Activated CD4-positive, alpha-beta T cell treated with anti-CD3 and anti-CD28 coated beads for 48 hours (primary cell): ENCODE data around the gene EPX.
"Not testable (repeated sequence)": the region's sequence is repeated elsewhere in the genome, so short reads cannot be mapped to it uniquely, and the experiment has no call there.

ENCODE experiments used
- DNase-seq: peaks from one replicate; pipeline ENCODE4 v3.0.0-alpha.2; 2020

EPX gene

GRCh38 chr17:58192612-58193011, at the start of gene EPX:
EPX (plus strand) TSS chr17:58192726; CDS start chr17:58192847, 121 bp downstream.
- DNase-seq = no peak

- not testable (repeated sequence) for DNase-seq
These were observed 49.2 kb upstream of the EPX start for GRCh38 chr17:58143335-58143734.

- no peak for DNase-seq
These were observed 47.7 kb upstream of the EPX start for GRCh38 chr17:58144801-58145200.

- no peak for DNase-seq
These were observed 44.5 kb upstream of the EPX start, which contains the start of gene OR4D1 for GRCh38 chr17:58147930-58148434. OR4D1 (plus strand) TSS chr17:58148384; CDS start chr17:58155154, 6,770 bp downstream.

GRCh38 chr17:58148609-58149008, 43.9 kb upstream of the EPX start:
- DNase-seq = no peak

- DNase-seq = no peak
These were observed 42.1 kb upstream of the EPX start for GRCh38 chr17:58150394-58150793.

GRCh38 chr17:58153046-58153445, 39.5 kb upstream of the EPX start:
- DNase-seq = peak; percentile 38

- no peak for DNase-seq
These were observed 38.9 kb upstream of the EPX start for GRCh38 chr17:58153671-58154070.

GRCh38 chr17:58156839-58157803, 35.4 kb upstream of the EPX start:
- peak; percentile 75 for DNase-seq

GRCh38 chr17:58158181-58158580, 34.3 kb upstream of the EPX start:
- no peak for DNase-seq

GRCh38 chr17:58161566-58161965, 31.0 kb upstream of the EPX start:
- no peak for DNase-seq

- DNase-seq = no peak
These were observed 26.5 kb upstream of the EPX start for GRCh38 chr17:58165981-58166380.

GRCh38 chr17:58166682-58167081, 25.8 kb upstream of the EPX start, which contains the start of gene OR4D2:
OR4D2 (plus strand) TSS chr17:58166982; CDS start chr17:58169656, 2,674 bp downstream.
- DNase-seq = no peak

- DNase-seq = no peak
These were observed 21.9 kb upstream of the EPX start for GRCh38 chr17:58170622-58171021.

GRCh38 chr17:58172369-58173071, 20.0 kb upstream of the EPX start:
- DNase-seq = peak; percentile 37

GRCh38 chr17:58174871-58175270, 17.7 kb upstream of the EPX start:
- no peak for DNase-seq

GRCh38 chr17:58176200-58176599, 16.3 kb upstream of the EPX start:
- DNase-seq = no peak

GRCh38 chr17:58181796-58182195, 10.7 kb upstream of the EPX start:
- DNase-seq = no peak

GRCh38 chr17:58183514-58183913, 9.0 kb upstream of the EPX start:
- DNase-seq = no peak

GRCh38 chr17:58184308-58184985, 8.1 kb upstream of the EPX start:
- DNase-seq = no peak

GRCh38 chr17:58184986-58185761, 7.4 kb upstream of the EPX start:
- DNase-seq = no peak

GRCh38 chr17:58186591-58186990, 5.9 kb upstream of the EPX start:
- DNase-seq = no peak
